Breast epithelium (tissue), 3 donors: ENCODE data around the gene TMIGD3.

Experiments
- POLR2A ChIP-seq: fragments of 450-650 bp; IDR thresholded peaks from one replicate; pipeline ENCODE4 v1.6.1; 2016; ENCODE audit warnings: antibody characterized with exemption, mild to moderate bottlenecking, moderate library complexity
- TF ChIP-seq, protein P1 (sequence below), 3 donors: fragments of 450-650 bp; IDR thresholded peaks; one replicate each; pipeline ENCODE4 v1.5.1; 2016 to 2017; ENCODE audit warnings: antibody characterized with exemption in 3 of 3, mild to moderate bottlenecking in 3 of 3, moderate library complexity in 3 of 3

DNA sequence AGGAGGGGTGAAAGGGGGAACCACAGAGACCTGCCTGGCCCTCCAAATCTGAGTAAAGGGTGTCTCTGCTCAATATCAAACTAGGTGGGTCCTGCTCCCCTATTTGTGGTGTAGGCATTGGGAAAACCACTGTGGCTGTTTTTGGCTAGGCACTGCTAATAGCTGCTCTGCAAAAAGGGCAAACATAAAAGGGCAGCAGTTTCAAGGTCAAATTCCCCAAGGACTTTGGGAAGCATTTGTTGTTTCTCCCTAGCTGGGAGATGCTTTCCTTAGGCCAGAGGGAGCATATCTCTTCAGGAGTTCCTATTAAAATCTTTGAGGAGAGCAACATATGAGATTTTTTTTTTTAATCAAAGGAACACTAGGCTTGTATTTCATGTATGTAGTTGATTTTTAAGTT, 27.2 kb downstream of the TMIGD3 start:
- TF ChIP-seq, protein P1, sequence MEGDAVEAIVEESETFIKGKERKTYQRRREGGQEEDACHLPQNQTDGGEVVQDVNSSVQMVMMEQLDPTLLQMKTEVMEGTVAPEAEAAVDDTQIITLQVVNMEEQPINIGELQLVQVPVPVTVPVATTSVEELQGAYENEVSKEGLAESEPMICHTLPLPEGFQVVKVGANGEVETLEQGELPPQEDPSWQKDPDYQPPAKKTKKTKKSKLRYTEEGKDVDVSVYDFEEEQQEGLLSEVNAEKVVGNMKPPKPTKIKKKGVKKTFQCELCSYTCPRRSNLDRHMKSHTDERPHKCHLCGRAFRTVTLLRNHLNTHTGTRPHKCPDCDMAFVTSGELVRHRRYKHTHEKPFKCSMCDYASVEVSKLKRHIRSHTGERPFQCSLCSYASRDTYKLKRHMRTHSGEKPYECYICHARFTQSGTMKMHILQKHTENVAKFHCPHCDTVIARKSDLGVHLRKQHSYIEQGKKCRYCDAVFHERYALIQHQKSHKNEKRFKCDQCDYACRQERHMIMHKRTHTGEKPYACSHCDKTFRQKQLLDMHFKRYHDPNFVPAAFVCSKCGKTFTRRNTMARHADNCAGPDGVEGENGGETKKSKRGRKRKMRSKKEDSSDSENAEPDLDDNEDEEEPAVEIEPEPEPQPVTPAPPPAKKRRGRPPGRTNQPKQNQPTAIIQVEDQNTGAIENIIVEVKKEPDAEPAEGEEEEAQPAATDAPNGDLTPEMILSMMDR (IDR thresholded peaks at IDR 0.05), result no peak
- TF ChIP-seq POLR2A, result no peak
